ENCODE measurements around the gene PRKN. TPM values are rescaled to one million over a fixed set of nuclear protein-coding genes. Genes with fewer than 3 reads are reported as not detected.

Gene PRKN
- total and polyA plus RNA-seq, 2 experiments from 2014 or later: 0.10 to 0.84 TPM

DNA sequence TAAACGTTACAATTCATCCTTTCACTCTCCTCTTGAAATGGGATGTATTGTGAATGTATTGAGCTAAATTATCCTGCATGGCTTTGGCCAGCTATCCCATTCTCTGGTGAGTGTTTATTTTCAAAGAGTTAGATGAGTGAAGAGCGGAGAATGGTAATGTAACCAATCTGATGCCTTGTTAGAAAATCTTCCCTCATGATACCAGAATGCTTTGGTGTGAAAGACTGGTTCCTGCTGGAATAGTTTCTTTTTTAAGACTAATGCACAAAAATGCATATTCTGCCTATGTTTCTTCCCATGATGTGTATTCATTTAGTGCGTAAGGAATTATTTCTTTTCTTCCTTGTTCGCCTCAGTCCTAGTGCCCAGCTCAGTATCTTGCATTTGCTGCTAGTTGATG, 506.7 kb downstream of the PRKN start:
- ATAC-seq (no peak), DNase-seq (ENCODE audit: low spot score) (no peak)
- no peaks in the 10 kb centered on the region for H3K9me3 Mint-ChIP-seq
- H3K27ac Mint-ChIP-seq: no peak overlapping the region
- Histone ChIP-seq H3K4me3 (no peak overlapping the region), H3K4me2 (no peak overlapping the region), H3K36me3 (ENCODE audit: insufficient read depth) (no peaks in the 10 kb centered on the region), H3K4me1 (ENCODE audit: insufficient read depth) (no peaks in the 10 kb centered on the region), H3K27ac (ENCODE audit: low read depth) (no peak overlapping the region), H4K20me1 (replicated peaks; ENCODE audit: insufficient read depth) (no peaks in the 10 kb centered on the region), H3F3A (replicated peaks; ENCODE audit: low read depth) (no peaks in the 10 kb centered on the region), H2AFZ (no peak overlapping the region), H3K27me3 (ENCODE audit: insufficient read depth) (no peaks in the 10 kb centered on the region), H3K9me2 (ENCODE audit: insufficient read depth) (no peaks in the 10 kb centered on the region), H3K79me2 (replicated peaks; ENCODE audit: insufficient read depth) (no peaks in the 10 kb centered on the region)
- H3K4me3 Mint-ChIP-seq: no peak overlapping the region
- H3K27me3 Mint-ChIP-seq (ENCODE audit: insufficient read depth, low read depth, poor library complexity): no peaks in the 10 kb centered on the region
- no peaks in the 10 kb centered on the region for H3K36me3 Mint-ChIP-seq (ENCODE audit: low read depth)
- TF ChIP-seq CREB1 (CRISPR knock-in tag; IDR thresholded peaks at IDR 0.05; ENCODE audit: low read depth) (no peak), JUNB (IDR thresholded peaks at IDR 0.05; ENCODE audit: unreplicated experiment) (no peak), ZNF114 (CRISPR knock-in tag; IDR thresholded peaks at IDR 0.05) (no peak), STAT1 (IDR thresholded peaks at IDR 0.05; ENCODE audit: unreplicated experiment) (no peak), NANOG (IDR thresholded peaks at IDR 0.05; ENCODE audit: borderline replicate concordance) (no peak), ZNF331 (CRISPR knock-in tag; IDR thresholded peaks at IDR 0.05; ENCODE audit: low read depth) (no peak), POLR2AphosphoS5 (IDR thresholded peaks at IDR 0.05; ENCODE audit: low read depth) (no peak), EZH2 (IDR thresholded peaks at IDR 0.05; ENCODE audit: low read depth, unreplicated experiment) (no peak), EZH2phosphoT487 (IDR thresholded peaks at IDR 0.05; ENCODE audit: unreplicated experiment) (no peak)
- TF ChIP-seq, protein P1, sequence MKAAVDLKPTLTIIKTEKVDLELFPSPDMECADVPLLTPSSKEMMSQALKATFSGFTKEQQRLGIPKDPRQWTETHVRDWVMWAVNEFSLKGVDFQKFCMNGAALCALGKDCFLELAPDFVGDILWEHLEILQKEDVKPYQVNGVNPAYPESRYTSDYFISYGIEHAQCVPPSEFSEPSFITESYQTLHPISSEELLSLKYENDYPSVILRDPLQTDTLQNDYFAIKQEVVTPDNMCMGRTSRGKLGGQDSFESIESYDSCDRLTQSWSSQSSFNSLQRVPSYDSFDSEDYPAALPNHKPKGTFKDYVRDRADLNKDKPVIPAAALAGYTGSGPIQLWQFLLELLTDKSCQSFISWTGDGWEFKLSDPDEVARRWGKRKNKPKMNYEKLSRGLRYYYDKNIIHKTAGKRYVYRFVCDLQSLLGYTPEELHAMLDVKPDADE (IDR thresholded peaks at IDR 0.05): no peak
- TF ChIP-seq, protein P2, sequence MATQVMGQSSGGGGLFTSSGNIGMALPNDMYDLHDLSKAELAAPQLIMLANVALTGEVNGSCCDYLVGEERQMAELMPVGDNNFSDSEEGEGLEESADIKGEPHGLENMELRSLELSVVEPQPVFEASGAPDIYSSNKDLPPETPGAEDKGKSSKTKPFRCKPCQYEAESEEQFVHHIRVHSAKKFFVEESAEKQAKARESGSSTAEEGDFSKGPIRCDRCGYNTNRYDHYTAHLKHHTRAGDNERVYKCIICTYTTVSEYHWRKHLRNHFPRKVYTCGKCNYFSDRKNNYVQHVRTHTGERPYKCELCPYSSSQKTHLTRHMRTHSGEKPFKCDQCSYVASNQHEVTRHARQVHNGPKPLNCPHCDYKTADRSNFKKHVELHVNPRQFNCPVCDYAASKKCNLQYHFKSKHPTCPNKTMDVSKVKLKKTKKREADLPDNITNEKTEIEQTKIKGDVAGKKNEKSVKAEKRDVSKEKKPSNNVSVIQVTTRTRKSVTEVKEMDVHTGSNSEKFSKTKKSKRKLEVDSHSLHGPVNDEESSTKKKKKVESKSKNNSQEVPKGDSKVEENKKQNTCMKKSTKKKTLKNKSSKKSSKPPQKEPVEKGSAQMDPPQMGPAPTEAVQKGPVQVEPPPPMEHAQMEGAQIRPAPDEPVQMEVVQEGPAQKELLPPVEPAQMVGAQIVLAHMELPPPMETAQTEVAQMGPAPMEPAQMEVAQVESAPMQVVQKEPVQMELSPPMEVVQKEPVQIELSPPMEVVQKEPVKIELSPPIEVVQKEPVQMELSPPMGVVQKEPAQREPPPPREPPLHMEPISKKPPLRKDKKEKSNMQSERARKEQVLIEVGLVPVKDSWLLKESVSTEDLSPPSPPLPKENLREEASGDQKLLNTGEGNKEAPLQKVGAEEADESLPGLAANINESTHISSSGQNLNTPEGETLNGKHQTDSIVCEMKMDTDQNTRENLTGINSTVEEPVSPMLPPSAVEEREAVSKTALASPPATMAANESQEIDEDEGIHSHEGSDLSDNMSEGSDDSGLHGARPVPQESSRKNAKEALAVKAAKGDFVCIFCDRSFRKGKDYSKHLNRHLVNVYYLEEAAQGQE (IDR thresholded peaks at IDR 0.05; ENCODE audit: unreplicated experiment): no peak
- TF ChIP-seq, protein P3, sequence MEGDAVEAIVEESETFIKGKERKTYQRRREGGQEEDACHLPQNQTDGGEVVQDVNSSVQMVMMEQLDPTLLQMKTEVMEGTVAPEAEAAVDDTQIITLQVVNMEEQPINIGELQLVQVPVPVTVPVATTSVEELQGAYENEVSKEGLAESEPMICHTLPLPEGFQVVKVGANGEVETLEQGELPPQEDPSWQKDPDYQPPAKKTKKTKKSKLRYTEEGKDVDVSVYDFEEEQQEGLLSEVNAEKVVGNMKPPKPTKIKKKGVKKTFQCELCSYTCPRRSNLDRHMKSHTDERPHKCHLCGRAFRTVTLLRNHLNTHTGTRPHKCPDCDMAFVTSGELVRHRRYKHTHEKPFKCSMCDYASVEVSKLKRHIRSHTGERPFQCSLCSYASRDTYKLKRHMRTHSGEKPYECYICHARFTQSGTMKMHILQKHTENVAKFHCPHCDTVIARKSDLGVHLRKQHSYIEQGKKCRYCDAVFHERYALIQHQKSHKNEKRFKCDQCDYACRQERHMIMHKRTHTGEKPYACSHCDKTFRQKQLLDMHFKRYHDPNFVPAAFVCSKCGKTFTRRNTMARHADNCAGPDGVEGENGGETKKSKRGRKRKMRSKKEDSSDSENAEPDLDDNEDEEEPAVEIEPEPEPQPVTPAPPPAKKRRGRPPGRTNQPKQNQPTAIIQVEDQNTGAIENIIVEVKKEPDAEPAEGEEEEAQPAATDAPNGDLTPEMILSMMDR (conservative IDR thresholded peaks at IDR 0.05; ENCODE audit: low read depth in 2 of 2): no peak
- TF ChIP-seq, protein P4, sequence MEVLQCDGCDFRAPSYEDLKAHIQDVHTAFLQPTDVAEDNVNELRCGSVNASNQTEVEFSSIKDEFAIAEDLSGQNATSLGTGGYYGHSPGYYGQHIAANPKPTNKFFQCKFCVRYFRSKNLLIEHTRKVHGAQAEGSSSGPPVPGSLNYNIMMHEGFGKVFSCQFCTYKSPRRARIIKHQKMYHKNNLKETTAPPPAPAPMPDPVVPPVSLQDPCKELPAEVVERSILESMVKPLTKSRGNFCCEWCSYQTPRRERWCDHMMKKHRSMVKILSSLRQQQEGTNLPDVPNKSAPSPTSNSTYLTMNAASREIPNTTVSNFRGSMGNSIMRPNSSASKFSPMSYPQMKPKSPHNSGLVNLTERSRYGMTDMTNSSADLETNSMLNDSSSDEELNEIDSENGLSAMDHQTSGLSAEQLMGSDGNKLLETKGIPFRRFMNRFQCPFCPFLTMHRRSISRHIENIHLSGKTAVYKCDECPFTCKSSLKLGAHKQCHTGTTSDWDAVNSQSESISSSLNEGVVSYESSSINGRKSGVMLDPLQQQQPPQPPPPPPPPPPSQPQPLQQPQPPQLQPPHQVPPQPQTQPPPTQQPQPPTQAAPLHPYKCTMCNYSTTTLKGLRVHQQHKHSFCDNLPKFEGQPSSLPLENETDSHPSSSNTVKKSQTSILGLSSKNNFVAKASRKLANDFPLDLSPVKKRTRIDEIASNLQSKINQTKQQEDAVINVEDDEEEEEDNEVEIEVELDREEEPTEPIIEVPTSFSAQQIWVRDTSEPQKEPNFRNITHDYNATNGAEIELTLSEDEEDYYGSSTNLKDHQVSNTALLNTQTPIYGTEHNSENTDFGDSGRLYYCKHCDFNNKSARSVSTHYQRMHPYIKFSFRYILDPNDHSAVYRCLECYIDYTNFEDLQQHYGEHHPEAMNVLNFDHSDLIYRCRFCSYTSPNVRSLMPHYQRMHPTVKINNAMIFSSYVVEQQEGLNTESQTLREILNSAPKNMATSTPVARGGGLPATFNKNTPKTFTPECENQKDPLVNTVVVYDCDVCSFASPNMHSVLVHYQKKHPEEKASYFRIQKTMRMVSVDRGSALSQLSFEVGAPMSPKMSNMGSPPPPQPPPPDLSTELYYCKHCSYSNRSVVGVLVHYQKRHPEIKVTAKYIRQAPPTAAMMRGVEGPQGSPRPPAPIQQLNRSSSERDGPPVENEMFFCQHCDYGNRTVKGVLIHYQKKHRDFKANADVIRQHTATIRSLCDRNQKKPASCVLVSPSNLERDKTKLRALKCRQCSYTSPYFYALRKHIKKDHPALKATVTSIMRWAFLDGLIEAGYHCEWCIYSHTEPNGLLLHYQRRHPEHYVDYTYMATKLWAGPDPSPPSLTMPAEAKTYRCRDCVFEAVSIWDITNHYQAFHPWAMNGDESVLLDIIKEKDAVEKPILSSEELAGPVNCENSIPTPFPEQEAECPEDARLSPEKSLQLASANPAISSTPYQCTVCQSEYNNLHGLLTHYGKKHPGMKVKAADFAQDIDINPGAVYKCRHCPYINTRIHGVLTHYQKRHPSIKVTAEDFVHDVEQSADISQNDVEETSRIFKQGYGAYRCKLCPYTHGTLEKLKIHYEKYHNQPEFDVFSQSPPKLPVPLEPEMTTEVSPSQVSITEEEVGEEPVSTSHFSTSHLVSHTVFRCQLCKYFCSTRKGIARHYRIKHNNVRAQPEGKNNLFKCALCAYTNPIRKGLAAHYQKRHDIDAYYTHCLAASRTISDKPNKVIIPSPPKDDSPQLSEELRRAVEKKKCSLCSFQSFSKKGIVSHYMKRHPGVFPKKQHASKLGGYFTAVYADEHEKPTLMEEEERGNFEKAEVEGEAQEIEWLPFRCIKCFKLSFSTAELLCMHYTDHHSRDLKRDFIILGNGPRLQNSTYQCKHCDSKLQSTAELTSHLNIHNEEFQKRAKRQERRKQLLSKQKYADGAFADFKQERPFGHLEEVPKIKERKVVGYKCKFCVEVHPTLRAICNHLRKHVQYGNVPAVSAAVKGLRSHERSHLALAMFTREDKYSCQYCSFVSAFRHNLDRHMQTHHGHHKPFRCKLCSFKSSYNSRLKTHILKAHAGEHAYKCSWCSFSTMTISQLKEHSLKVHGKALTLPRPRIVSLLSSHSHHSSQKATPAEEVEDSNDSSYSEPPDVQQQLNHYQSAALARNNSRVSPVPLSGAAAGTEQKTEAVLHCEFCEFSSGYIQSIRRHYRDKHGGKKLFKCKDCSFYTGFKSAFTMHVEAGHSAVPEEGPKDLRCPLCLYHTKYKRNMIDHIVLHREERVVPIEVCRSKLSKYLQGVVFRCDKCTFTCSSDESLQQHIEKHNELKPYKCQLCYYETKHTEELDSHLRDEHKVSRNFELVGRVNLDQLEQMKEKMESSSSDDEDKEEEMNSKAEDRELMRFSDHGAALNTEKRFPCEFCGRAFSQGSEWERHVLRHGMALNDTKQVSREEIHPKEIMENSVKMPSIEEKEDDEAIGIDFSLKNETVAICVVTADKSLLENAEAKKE (CRISPR knock-in tag; IDR thresholded peaks at IDR 0.05): no peak
- no peaks in the 10 kb centered on the region for H3K4me1 Mint-ChIP-seq

Data from GM23338 (cell line).